ENCODE measurements around the gene GATAD2A. TPM values are rescaled to one million over a fixed set of nuclear protein-coding genes. Genes with fewer than 3 reads are reported as not detected.

The GATAD2A gene
- total and polyA plus RNA-seq, 2 donors from 2014 or later = 18.0 to 91.0 TPM

DNA sequence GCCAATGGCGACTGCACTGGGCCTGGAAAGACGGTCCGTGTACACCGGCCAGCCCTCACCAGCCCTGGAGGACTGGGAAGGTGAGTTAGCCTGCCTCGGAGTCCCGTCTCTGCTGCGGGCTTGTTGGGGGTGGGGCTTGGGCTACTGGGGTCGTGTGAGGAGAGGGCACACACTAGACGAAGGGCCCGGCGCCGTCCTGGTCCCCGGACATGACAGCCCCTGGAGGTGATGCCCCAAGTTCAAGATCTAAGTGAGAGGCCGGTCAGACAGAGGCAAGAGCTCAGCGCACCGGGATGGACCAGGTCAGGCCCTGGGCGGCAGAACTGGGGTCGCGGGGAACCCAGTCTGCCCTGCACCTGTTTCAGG lies 134.2 kb downstream of the GATAD2A start:
- Histone ChIP-seq H3K27me3 (ENCODE audit: control insufficient read depth, insufficient read depth, low read length) (peaks cover 18% of the 10 kb centered on the region), H3K36me3 (ENCODE audit: control insufficient read depth in 2 of 3, insufficient read depth in 3 of 3, low read length in 3 of 3) (no peaks in the 10 kb centered on the region), H3K4me1 (ENCODE audit: control insufficient read depth in 2 of 3, insufficient read depth in 2 of 3, low read depth in 1 of 3, low read length in 3 of 3) (peaks cover 0 to 17% (median 5%) of the 10 kb centered on the region in 3 donors), H3K27ac (ENCODE audit: low read depth in 2 of 2, low read length in 2 of 2) (no peak overlapping the region), H3K9me3 (ENCODE audit: control insufficient read depth in 2 of 3, insufficient read depth in 1 of 3, low read length in 3 of 3) (no peaks in the 10 kb centered on the region), H3K4me3 (ENCODE audit: low read length in 3 of 3) (no peak overlapping the region), H3K9ac (ENCODE audit: low read length in 3 of 3) (no peak overlapping the region)
- DNase-seq = peak in 2 of 5 donors; percentile 66 to 70
- no peak for TF ChIP-seq CTCF (IDR thresholded peaks at IDR 0.05; ENCODE audit: borderline replicate concordance, extremely low read depth, insufficient read depth)
- intact Hi-C loops (cut with DNase I) = loop anchor here (10.0 kb wide), 1 partner anchor 425 kb away; no protein-coding TSS in a partner anchor
- no peak for FAIRE-seq

GRCh38 chr19:19540064-19540714 lies 134.7 kb downstream of the GATAD2A start:
- DNase-seq = peak; percentile 74 to 93 (median 81)
- intact Hi-C loops (cut with DNase I) = no loop called here
- Histone ChIP-seq H3K4me1 (ENCODE audit: control insufficient read depth in 2 of 3, insufficient read depth in 2 of 3, low read depth in 1 of 3, low read length in 3 of 3) (peaks cover 0 to 17% (median 5%) of the 10 kb centered on the region in 3 donors), H3K36me3 (ENCODE audit: control insufficient read depth in 2 of 3, insufficient read depth in 3 of 3, low read length in 3 of 3) (no peaks in the 10 kb centered on the region), H3K4me3 (ENCODE audit: low read length in 3 of 3) (no peak overlapping the region), H3K27me3 (ENCODE audit: control insufficient read depth, insufficient read depth, low read length) (peaks cover 18% of the 10 kb centered on the region), H3K9ac (ENCODE audit: low read length in 3 of 3) (no peak overlapping the region), H3K9me3 (ENCODE audit: control insufficient read depth in 2 of 3, insufficient read depth in 1 of 3, low read length in 3 of 3) (no peaks in the 10 kb centered on the region), H3K27ac (ENCODE audit: low read depth in 2 of 2, low read length in 2 of 2) (no peak overlapping the region)
- no peak for TF ChIP-seq CTCF (IDR thresholded peaks at IDR 0.05; ENCODE audit: borderline replicate concordance, extremely low read depth, insufficient read depth)
- FAIRE-seq = no peak

GRCh38 chr19:19540715-19541515 lies 135.4 kb downstream of the GATAD2A start:
- no peaks in the 10 kb centered on the region for H3K9me3 ChIP-seq (ENCODE audit: control insufficient read depth in 2 of 3, insufficient read depth in 1 of 3, low read length in 3 of 3)
- H3K9ac ChIP-seq (ENCODE audit: low read length in 3 of 3) = no peak overlapping the region
- no peak overlapping the region for H3K4me3 ChIP-seq (ENCODE audit: low read length in 3 of 3)
- DNase-seq (peak; percentile 62 to 89 (median 69)), FAIRE-seq (no peak)
- H3K27ac ChIP-seq (ENCODE audit: low read depth in 2 of 2, low read length in 2 of 2) = no peak overlapping the region
- peaks cover 0 to 17% (median 5%) of the 10 kb centered on the region in 3 donors for H3K4me1 ChIP-seq (ENCODE audit: control insufficient read depth in 2 of 3, insufficient read depth in 2 of 3, low read depth in 1 of 3, low read length in 3 of 3)
- TF ChIP-seq CTCF (IDR thresholded peaks at IDR 0.05; ENCODE audit: borderline replicate concordance, extremely low read depth, insufficient read depth) = no peak
- intact Hi-C loops (cut with DNase I) = no loop called here
- peaks cover 18% of the 10 kb centered on the region for H3K27me3 ChIP-seq (ENCODE audit: control insufficient read depth, insufficient read depth, low read length)
- H3K36me3 ChIP-seq (ENCODE audit: control insufficient read depth in 2 of 3, insufficient read depth in 3 of 3, low read length in 3 of 3) = no peaks in the 10 kb centered on the region

All from kidney (tissue), 14 donors.